ENCODE measurements around the gene CCDC171.
A peak's percentile ranks its signal among the peaks of the same experiment; 100 is the strongest.
"Not testable (repeated sequence)": the region's sequence is repeated elsewhere in the genome, so short reads cannot be mapped to it uniquely, and the experiment has no call there.

CCDC171 gene

GRCh38 chr9:15769547-15769946 lies 216.7 kb downstream of the CCDC171 start:
- no peak for DNase-seq

GRCh38 chr9:15778861-15779260 lies 226.0 kb downstream of the CCDC171 start:
- DNase-seq, result no peak

GRCh38 chr9:15782106-15782505 lies 229.3 kb downstream of the CCDC171 start:
- DNase-seq, result no peak

GRCh38 chr9:15785584-15785983 lies 232.7 kb downstream of the CCDC171 start:
- DNase-seq, result no peak

- no peak for DNase-seq
These were observed 233.8 kb downstream of the CCDC171 start for GRCh38 chr9:15786616-15787015.

- not testable (repeated sequence) for DNase-seq
These were observed 257.5 kb downstream of the CCDC171 start for GRCh38 chr9:15810219-15810899.

GRCh38 chr9:15813076-15813475 lies 260.2 kb downstream of the CCDC171 start:
- no peak for DNase-seq

GRCh38 chr9:15824310-15824709 lies 271.5 kb downstream of the CCDC171 start:
- no peak for DNase-seq

- no peak for DNase-seq
These were observed 278.5 kb downstream of the CCDC171 start for GRCh38 chr9:15831384-15831783.

GRCh38 chr9:15834541-15834940 lies 281.7 kb downstream of the CCDC171 start:
- DNase-seq, result no peak

- peak; percentile 18 for DNase-seq
These were observed 284.3 kb downstream of the CCDC171 start for GRCh38 chr9:15837079-15837679.

- no peak for DNase-seq
These were observed 289.2 kb downstream of the CCDC171 start for GRCh38 chr9:15842051-15842450.

- DNase-seq, result no peak
These were observed 290.5 kb downstream of the CCDC171 start for GRCh38 chr9:15843316-15843715.

GRCh38 chr9:15843931-15844330 lies 291.1 kb downstream of the CCDC171 start:
- no peak for DNase-seq

- DNase-seq, result no peak
These were observed 293.8 kb downstream of the CCDC171 start for GRCh38 chr9:15846611-15847010.

- DNase-seq, result no peak
These were observed 297.0 kb downstream of the CCDC171 start for GRCh38 chr9:15849871-15850270.

- no peak for DNase-seq
These were observed 298.9 kb downstream of the CCDC171 start for GRCh38 chr9:15851766-15852165.

GRCh38 chr9:15856591-15856990 lies 303.7 kb downstream of the CCDC171 start:
- no peak for DNase-seq

- no peak for DNase-seq
These were observed 314.5 kb downstream of the CCDC171 start for GRCh38 chr9:15867334-15867733.

GRCh38 chr9:15867988-15868387 lies 315.1 kb downstream of the CCDC171 start:
- DNase-seq, result no peak

GRCh38 chr9:15873573-15874177 lies 320.8 kb downstream of the CCDC171 start:
- DNase-seq, result peak; percentile 50

- DNase-seq, result no peak
These were observed 329.5 kb downstream of the CCDC171 start for GRCh38 chr9:15882328-15882727.

GRCh38 chr9:15882883-15883282 lies 330.0 kb downstream of the CCDC171 start:
- no peak for DNase-seq

GRCh38 chr9:15885464-15885863 lies 332.6 kb downstream of the CCDC171 start:
- DNase-seq, result no peak

Measured in midbrain (tissue), 1 donor.